CD4-positive, CD25-positive, alpha-beta regulatory T cell (primary cell): Measurements from ENCODE around the gene GABBR1. TPM values are rescaled to one million over a fixed set of nuclear protein-coding genes. Genes with fewer than 3 reads are reported as not detected.

Experiments
- ATAC-seq, 2 donors: fragments of 150-1000 bp; cut with Tn5 transposase; one replicate each; pipeline ENCODE4 v1.10.0; 2021; ENCODE audit warnings: low read depth in 2 of 2, moderate number of reproducible peaks in 2 of 2, moderate library complexity in 1 of 2
- DNase-seq, 3 donors: peaks; one replicate each; pipeline versions ENCODE4 v3.0.0 to v3.0.0-alpha.2; 2012 to 2022; ENCODE audit warnings: mixed read lengths in 1 of 3
- H3K27ac ChIP-seq: one replicate; pipeline ENCODE4 v1.7.0; 2013; ENCODE audit warnings: mild to moderate bottlenecking, low read length; ENCODE audit not compliant: insufficient read depth, poor library complexity, severe bottlenecking
- H3K27me3 ChIP-seq: one replicate; pipeline ENCODE4 v1.7.0; 2013; ENCODE audit warnings: low read length; ENCODE audit not compliant: control insufficient read depth, insufficient read depth
- H3K36me3 ChIP-seq: one replicate; pipeline ENCODE4 v1.7.0; 2013; ENCODE audit warnings: mild to moderate bottlenecking, low read length, moderate library complexity; ENCODE audit not compliant: control insufficient read depth, insufficient read depth
- H3K4me1 ChIP-seq: 2 replicates; pipeline ENCODE4 v1.7.0; 2013; ENCODE audit warnings: mild to moderate bottlenecking, low read length; ENCODE audit not compliant: insufficient read depth, control insufficient read depth, poor library complexity, severe bottlenecking
- H3K4me3 ChIP-seq: one replicate; pipeline ENCODE4 v1.7.0; 2013; ENCODE audit warnings: low read depth, mild to moderate bottlenecking, low read length, moderate library complexity
- H3K9me3 ChIP-seq, 2 experiments: 1 replicate in 1 of 2; 2 replicates in 1 of 2; pipeline ENCODE4 v1.7.0; 2013; ENCODE audit warnings: low read length in 2 of 2, mild to moderate bottlenecking in 1 of 2, moderate library complexity in 1 of 2; ENCODE audit not compliant: control insufficient read depth in 2 of 2
- H3K27ac Mint-ChIP-seq, 3 donors: one replicate each; pipeline ENCODE4 v1.8.0; 2020 to 2022; ENCODE audit warnings: mild to moderate bottlenecking in 3 of 3, mixed read lengths in 3 of 3, moderate library complexity in 2 of 3
- H3K27me3 Mint-ChIP-seq: one replicate; pipeline ENCODE4 v1.8.0; 2022; ENCODE audit warnings: mild to moderate bottlenecking, mixed read lengths
- H3K36me3 Mint-ChIP-seq: one replicate; pipeline ENCODE4 v1.8.0; 2020; ENCODE audit warnings: mixed read lengths
- H3K4me1 Mint-ChIP-seq, 4 donors: one replicate each; pipeline ENCODE4 v1.8.0; 2020 to 2022; ENCODE audit warnings: mixed read lengths in 4 of 4, mild to moderate bottlenecking in 1 of 4
- H3K4me3 Mint-ChIP-seq, 4 donors: one replicate each; pipeline ENCODE4 v1.8.0; 2020 to 2022; ENCODE audit warnings: mild to moderate bottlenecking in 4 of 4, mixed read lengths in 4 of 4, moderate library complexity in 3 of 4
- H3K9me3 Mint-ChIP-seq, 7 donors: one replicate each; pipeline ENCODE4 v1.8.0; 2020 to 2022; ENCODE audit warnings: mixed read lengths in 7 of 7, mild to moderate bottlenecking in 3 of 7, moderate library complexity in 2 of 7
- polyA plus RNA-seq, 4 donors: library from polyadenylated mRNA; unstranded; fragments of 300-500 nt; fragmentation: Illumina TruSeq; gene quantifications; one replicate each; pipeline ENCODE4 v1.2.3, GENCODE V29; 2021
- total RNA-seq: library from RNA; stranded (reverse); gene quantifications from one replicate; pipeline ENCODE4 v1.2.3, GENCODE V29; 2022

Gene GABBR1
- total and polyA plus RNA-seq, 5 donors from 2014 or later = 0.60 to 56.3 (median 1.7) TPM

- H3K9me3 Mint-ChIP-seq = no peaks in the 10 kb centered on the region
- no peaks in the 10 kb centered on the region for H3K36me3 Mint-ChIP-seq
- H3K4me1 ChIP-seq = peaks cover 17% of the 10 kb centered on the region
- H3K27ac ChIP-seq = no peak overlapping the region
- H3K27me3 Mint-ChIP-seq = peaks cover 15% of the 10 kb centered on the region
- DNase-seq (no peak), ATAC-seq (no peak)
- peaks cover 10% of the 10 kb centered on the region for H3K27me3 ChIP-seq
- no peak overlapping the region for H3K4me3 ChIP-seq
- peaks cover 4 to 21% (median 17%) of the 10 kb centered on the region in 4 donors for H3K4me1 Mint-ChIP-seq
- H3K36me3 ChIP-seq = no peaks in the 10 kb centered on the region
- no peaks in the 10 kb centered on the region for H3K9me3 ChIP-seq
- no peak overlapping the region for H3K4me3 Mint-ChIP-seq
- no peak overlapping the region for H3K27ac Mint-ChIP-seq
Measured at GRCh38 chr6:29652198-29652584, 19.2 kb upstream of the GABBR1 start.

DNA sequence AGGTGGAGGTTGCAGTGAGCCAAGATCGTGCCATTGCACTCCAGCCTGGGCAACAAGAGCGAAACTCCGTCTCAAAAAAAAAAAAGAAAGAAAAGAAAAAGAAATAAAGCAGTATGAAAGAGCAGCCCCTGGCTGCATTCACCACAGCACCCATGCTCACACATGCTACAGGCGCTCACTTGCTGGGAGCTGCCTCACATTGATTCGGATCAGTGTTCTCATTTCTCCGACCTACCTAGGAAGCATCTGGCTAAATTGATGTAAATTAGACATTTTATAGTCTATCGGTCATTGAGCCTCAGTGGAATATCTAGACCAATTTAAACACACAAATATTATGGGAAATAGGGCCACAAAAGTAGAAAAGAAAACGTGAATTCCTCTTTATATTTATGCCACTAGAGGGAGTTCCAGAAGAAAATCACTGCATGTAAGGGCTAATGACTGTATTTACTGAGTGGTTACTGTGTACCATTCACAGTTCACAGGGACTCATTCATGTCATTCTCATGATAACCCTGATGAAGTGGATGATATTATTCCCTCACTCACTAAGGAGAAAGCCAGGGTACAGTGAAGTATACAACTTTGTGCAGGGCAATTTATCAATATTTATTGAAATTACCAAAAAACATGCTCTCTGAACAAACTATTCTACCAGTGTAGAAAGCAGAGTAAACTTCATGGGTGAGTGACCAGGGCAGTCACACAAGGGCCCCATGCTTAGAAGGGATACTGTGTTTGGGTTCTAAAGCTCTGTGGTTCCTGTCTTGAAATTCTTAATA is 18.6 kb upstream of the GABBR1 start:
- DNase-seq (peak in 2 of 3 donors; percentile 51 to 61), ATAC-seq (no peak)
- Histone ChIP-seq H3K36me3 (no peaks in the 10 kb centered on the region), H3K27ac (no peak overlapping the region), H3K4me3 (no peak overlapping the region), H3K9me3 (no peaks in the 10 kb centered on the region), H3K27me3 (peaks cover 8% of the 10 kb centered on the region), H3K4me1 (peaks cover 17% of the 10 kb centered on the region)
- Mint-ChIP-seq H3K36me3 (no peaks in the 10 kb centered on the region), H3K9me3 (no peaks in the 10 kb centered on the region), H3K4me1 (peaks cover 4 to 21% (median 17%) of the 10 kb centered on the region in 4 donors), H3K4me3 (peak overlapping the region in 2 of 4 donors; percentile 16 to 56), H3K27ac (peak overlapping the region in 1 of 3 donors; percentile 9), H3K27me3 (peaks cover 14% of the 10 kb centered on the region)

DNA sequence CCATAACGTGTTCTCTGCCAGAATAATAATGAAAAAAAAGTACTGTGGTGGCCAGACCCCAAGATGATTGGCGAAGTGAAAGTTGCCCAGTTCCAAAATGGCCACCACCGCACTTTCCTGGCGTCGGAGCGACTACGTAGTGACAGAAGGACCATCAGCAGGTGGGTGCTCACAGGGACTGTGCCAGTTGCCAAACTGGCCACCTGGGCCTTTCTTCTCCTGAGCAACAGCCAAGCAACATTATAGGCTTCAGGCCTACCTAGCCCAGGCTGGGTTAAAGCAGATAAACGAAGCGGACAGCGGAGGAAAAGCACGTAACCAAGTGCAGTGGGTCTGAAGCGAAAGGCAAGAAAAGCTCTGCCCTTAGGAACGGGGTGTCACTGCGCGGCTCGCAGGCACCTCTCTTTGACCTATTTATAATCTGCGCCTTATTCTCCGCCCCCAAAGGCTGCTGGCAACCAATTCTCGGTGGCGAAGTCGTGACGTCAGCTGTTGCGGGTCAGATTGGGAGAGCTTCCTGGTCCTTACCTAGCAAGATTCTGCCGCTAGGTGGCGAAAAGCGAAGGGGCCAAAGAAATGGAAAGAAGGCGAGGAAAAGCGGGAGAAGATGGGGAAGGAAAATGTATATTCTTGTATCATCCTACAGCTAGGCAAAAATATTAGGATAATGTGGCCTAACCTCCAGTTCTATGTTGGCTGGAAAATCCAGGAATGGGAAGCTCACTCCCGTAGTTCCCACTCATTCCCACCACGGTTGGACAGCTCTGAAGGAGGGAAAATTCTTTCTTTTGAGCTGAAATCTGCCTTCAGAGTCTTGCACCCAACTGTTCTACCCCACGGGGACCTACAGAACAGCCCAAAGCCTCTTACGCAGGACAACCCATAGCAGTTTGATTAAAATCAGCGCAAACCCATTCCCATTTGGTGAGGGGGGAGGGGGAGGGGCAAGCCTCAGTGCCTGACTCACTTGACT is 17.0 kb upstream of the GABBR1 start:
- H3K4me3 ChIP-seq = peak overlapping the region; percentile 96
- H3K4me1 Mint-ChIP-seq = peaks cover 4 to 21% (median 17%) of the 10 kb centered on the region in 4 donors
- peaks cover 5% of the 10 kb centered on the region for H3K27me3 ChIP-seq
- DNase-seq = peak; percentile 98
- H3K9me3 Mint-ChIP-seq = no peaks in the 10 kb centered on the region
- H3K4me3 Mint-ChIP-seq = peak overlapping the region; percentile 73 to 99 (median 96)
- no peaks in the 10 kb centered on the region for H3K36me3 ChIP-seq
- H3K4me1 ChIP-seq = peaks cover 17% of the 10 kb centered on the region
- no peaks in the 10 kb centered on the region for H3K9me3 ChIP-seq
- peak overlapping the region; percentile 99 for H3K27ac Mint-ChIP-seq
- peak overlapping the region; percentile 92 for H3K27ac ChIP-seq
- peaks cover 8% of the 10 kb centered on the region for H3K27me3 Mint-ChIP-seq
- H3K36me3 Mint-ChIP-seq = no peaks in the 10 kb centered on the region
- peak; percentile 96 to 97 for ATAC-seq

DNA sequence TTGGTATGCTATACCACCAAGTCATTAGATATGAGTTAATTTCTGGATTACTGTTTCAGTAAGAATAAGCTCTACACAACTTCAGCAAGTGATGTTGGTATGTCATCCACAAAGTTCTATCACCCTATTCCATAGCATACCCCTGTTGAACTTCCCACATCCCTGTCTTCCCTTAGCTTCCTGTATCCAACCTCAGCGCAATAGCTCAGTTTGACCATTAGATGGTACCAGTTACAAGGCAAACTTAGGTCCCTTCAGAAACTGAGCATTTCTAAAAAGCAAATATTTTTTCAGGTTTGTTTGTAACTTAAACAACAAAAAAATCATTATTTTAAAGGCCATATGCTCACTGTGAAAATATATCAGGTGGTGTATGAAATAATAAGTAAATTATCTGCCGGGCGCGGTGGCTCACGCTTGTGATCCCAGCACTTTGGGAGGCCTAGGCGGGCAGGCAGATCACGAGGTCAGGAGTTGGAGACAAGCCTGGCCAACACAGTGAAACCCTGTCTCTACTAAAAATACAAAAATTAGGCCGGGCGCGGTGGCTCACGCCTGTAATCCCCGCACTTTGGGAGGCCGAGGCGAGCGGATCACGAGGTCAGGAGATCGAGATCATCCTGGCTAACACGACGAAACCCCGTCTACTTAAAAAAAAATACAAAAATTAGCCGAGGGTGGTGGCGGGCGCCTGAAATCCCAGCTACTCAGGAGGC is 15.1 kb upstream of the GABBR1 start:
- no peaks in the 10 kb centered on the region for H3K9me3 Mint-ChIP-seq
- DNase-seq (peak in 1 of 3 donors; percentile 37), ATAC-seq (no peak)
- no peak overlapping the region for H3K27ac ChIP-seq
- H3K4me1 ChIP-seq = peaks cover 11% of the 10 kb centered on the region
- peak overlapping the region in 1 of 4 donors; percentile 24 for H3K4me3 Mint-ChIP-seq
- no peak overlapping the region for H3K4me3 ChIP-seq
- H3K27me3 ChIP-seq = no peaks in the 10 kb centered on the region
- H3K4me1 Mint-ChIP-seq = peaks cover 5 to 26% (median 16%) of the 10 kb centered on the region in 4 donors
- no peaks in the 10 kb centered on the region for H3K36me3 Mint-ChIP-seq
- peak overlapping the region in 1 of 3 donors; percentile 99 for H3K27ac Mint-ChIP-seq
- no peaks in the 10 kb centered on the region for H3K9me3 ChIP-seq
- peaks cover 5% of the 10 kb centered on the region for H3K27me3 Mint-ChIP-seq
- no peaks in the 10 kb centered on the region for H3K36me3 ChIP-seq

DNA sequence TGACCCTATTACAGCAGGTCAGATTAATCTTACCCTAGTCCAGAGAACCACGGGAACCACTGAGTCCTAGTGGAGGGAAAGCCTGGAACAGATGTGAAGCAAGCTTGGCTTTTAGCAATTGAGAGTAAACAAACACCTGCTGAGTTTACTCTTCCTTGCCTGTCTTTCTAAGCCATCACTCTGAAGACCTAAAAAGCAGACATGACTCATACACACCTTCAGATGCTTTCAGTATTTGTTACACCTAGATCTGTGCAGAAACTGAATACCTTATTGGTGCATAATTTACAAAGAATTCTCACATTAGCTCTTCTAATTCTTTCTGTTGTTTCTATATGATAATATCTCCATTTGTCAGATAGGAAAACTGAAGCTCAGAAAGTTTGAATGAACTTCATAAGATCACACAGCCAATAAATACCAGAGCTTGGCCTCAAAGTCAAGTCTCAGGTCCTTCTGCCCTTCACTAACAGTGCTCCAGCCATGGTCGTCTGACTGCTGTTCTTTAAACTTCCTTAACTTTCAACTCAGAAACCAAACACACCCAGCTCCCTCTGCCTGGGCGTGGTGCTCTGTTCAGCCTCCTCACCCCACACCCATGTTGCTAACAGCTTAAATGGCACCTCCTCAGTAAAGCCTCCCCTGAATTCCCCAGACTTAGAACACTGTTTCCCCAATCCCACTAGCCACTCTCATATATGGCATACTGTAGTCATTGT is 8.6 kb upstream of the GABBR1 start:
- ATAC-seq = peak; percentile 81 to 87
- Mint-ChIP-seq H3K4me1 (peaks cover 7 to 34% (median 12%) of the 10 kb centered on the region in 4 donors), H3K27me3 (no peaks in the 10 kb centered on the region), H3K4me3 (peak overlapping the region; percentile 26 to 87 (median 84)), H3K9me3 (no peaks in the 10 kb centered on the region), H3K27ac (peak overlapping the region; percentile 93 to 97 (median 94)), H3K36me3 (no peaks in the 10 kb centered on the region)
- Histone ChIP-seq H3K4me3 (peak overlapping the region; percentile 55), H3K4me1 (peaks cover 20% of the 10 kb centered on the region), H3K36me3 (no peaks in the 10 kb centered on the region), H3K27ac (peak overlapping the region; percentile 41), H3K27me3 (no peaks in the 10 kb centered on the region), H3K9me3 (no peaks in the 10 kb centered on the region)
- DNase-seq = peak in 2 of 3 donors; percentile 39 to 84

DNA sequence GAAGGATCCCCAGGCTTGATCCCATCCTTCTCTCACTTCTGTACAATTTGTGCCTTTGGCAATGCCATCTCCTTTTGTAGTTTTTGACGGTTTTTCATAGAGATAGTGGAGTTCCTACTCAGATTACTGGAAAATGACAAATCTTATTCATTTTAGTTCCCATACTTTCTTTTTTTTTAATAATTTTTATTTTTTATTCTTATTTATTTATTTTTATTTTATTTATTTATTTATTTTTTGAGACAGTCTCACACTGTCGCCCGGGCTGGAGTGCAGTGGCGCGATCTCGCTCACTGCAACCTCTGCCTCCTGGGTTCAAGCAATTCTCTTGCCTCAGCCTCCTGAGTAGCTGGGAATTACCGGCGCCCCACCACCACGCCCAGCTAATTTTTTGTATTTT is 4.3 kb upstream of the GABBR1 start:
- Mint-ChIP-seq H3K27me3 (no peaks in the 10 kb centered on the region), H3K9me3 (no peaks in the 10 kb centered on the region), H3K4me1 (peaks cover 11 to 38% (median 18%) of the 10 kb centered on the region in 4 donors), H3K27ac (no peak overlapping the region), H3K36me3 (no peaks in the 10 kb centered on the region), H3K4me3 (peak overlapping the region in 1 of 4 donors; percentile 90)
- H3K9me3 ChIP-seq = no peaks in the 10 kb centered on the region
- DNase-seq (no peak), ATAC-seq (no peak)
- peaks cover 35% of the 10 kb centered on the region for H3K4me1 ChIP-seq
- H3K36me3 ChIP-seq = no peaks in the 10 kb centered on the region
- H3K27ac ChIP-seq = no peak overlapping the region
- no peak overlapping the region for H3K4me3 ChIP-seq
- H3K27me3 ChIP-seq = no peaks in the 10 kb centered on the region
